ENCODE data around the gene EID1.
"Not testable (repeated sequence)": the region's sequence is repeated elsewhere in the genome, so short reads cannot be mapped to it uniquely, and the experiment has no call there.

EID1 gene

DNA sequence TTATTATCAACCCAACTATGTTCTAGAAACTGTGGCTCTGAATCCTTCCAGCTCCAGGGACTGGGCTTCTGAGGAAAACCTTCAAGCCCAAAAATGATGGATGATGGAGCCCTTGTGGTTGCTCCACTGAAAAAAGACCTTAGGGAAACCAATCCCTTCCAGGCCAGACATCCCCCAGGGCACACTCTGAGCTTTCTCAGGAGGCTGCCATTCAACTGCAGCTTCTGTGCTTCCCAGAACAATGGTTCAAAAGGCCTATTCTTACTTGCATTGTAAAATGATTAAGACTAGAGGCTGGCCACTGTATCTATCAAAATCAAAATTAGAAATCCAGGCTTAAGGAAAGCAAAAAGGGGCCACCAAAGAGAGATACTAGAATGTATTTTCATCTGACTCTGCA, 27.3 kb downstream of the EID1 start:
- no peaks in the 10 kb centered on the region for H3K4me1 Mint-ChIP-seq
- no peaks in the 10 kb centered on the region for H3K36me3 Mint-ChIP-seq
- H3K27me3 Mint-ChIP-seq, result peaks cover 6% of the 10 kb centered on the region
- CTCF ChIA-PET, result interaction anchor here (0.8 kb wide), 2 partner anchors 10 to 70 kb away, joined by 3 read pairs; no protein-coding TSS in a partner anchor
- no peak overlapping the region for H3K4me3 Mint-ChIP-seq
- no peak for DNase-seq
- H3K27ac Mint-ChIP-seq, result no peak overlapping the region
- no peaks in the 10 kb centered on the region for H3K9me3 Mint-ChIP-seq

DNA sequence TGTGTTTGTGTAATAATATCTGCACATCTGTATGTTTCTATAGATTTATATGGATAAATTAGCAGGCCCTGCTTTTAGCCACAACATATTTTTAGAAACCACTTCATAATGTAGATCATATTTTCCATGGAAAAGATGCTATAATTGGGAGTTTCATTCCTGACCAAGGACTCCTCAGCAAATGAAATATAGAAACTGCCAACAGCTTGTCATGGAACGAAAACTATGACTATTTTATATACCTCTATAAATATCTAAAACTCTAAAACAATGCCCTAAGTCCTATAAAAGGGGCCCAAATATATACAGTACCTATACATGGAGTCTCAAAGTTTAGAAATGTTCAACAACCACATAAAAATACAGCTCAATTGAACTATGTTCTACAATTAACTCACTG, 27.9 kb downstream of the EID1 start:
- Mint-ChIP-seq H3K9me3 (no peaks in the 10 kb centered on the region), H3K4me1 (no peaks in the 10 kb centered on the region), H3K4me3 (no peak overlapping the region), H3K36me3 (no peaks in the 10 kb centered on the region), H3K27ac (no peak overlapping the region), H3K27me3 (peaks cover 8% of the 10 kb centered on the region)
- DNase-seq, result no peak
- CTCF ChIA-PET, result interaction anchor here (0.6 to 0.9 kb wide), 3 partner anchors 18 to 235 kb away, joined by 3 read pairs; no protein-coding TSS in a partner anchor

DNA sequence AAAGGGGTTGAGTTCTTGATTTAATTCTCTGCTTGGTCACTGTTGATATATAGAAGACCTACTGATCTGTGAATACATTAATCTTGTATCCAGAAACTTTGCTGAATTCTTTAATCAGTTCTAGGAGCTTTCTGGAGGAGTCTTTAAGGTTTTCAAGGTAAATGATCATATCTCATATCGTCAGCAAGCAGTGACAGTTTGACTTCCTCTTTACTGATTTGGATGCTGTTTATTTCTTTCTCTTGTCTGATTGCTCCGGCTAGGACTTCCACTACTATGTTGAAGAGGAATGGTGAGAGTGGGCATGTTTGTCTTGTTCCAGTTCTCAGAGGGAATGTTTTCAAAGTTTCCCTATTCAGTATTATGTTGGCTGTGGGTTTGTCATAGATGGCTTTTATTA, 31.4 kb downstream of the EID1 start:
- CTCF ChIA-PET, H3K27ac Mint-ChIP-seq: not testable (repeated sequence)

GRCh38 chr15:48910554-48910953, 32.6 kb downstream of the EID1 start:
- H3K9me3 Mint-ChIP-seq, H3K4me1 Mint-ChIP-seq, H3K27ac Mint-ChIP-seq, H3K4me3 Mint-ChIP-seq, DNase-seq, CTCF ChIA-PET, H3K27me3 Mint-ChIP-seq, H3K36me3 Mint-ChIP-seq: not testable (repeated sequence)

More for the DNA sequence above, 31.4 kb downstream of the EID1 start:
- H3K9me3 Mint-ChIP-seq, H3K4me3 Mint-ChIP-seq, H3K36me3 Mint-ChIP-seq, DNase-seq, H3K27me3 Mint-ChIP-seq, H3K4me1 Mint-ChIP-seq: not testable (repeated sequence)

DNA sequence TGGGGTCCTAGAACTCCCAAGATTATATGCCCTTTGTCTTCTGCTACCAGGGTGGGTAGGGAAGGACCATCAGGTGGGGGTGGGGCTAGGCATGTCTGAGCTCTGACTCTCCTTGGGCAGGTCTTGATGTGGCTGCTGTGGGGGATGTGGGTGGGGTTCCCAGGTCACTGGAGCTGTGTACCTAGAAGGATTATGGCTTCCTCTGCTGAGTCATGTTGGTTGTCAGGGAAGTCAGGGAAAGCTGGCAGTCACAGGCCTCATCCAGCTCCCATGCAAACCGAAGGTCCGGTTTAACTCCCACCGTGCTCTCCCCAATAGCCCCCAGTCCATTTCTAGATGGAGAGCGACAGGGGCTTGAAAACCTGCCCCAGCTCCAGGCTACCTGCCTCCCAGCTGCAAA, 35.2 kb downstream of the EID1 start:
- CTCF ChIA-PET, result no interaction called here
- Mint-ChIP-seq H3K36me3 (no peaks in the 10 kb centered on the region), H3K4me1 (no peaks in the 10 kb centered on the region), H3K27me3 (peaks cover 18% of the 10 kb centered on the region), H3K4me3 (no peak overlapping the region), H3K9me3 (no peaks in the 10 kb centered on the region), H3K27ac (no peak overlapping the region)
- no peak for DNase-seq

DNA sequence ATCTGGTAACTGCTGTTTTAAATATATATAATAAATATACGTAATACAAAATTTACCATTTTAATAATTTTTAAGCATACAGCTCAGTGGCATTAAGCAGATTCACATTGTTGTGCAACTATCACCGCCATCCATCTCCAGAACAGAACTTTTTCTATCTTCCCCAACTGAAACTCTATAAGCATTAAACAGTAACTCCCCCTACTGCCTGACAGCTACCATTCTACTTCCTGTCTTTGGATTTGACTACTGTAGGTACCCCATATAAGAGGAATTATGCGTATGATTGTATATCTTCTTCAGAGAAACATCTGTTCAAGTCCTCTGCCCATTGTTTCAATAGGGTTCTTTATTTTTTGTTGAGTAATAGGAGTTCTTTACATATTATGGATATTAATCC, 36.8 kb downstream of the EID1 start:
- no peak for DNase-seq
- Mint-ChIP-seq H3K36me3 (no peaks in the 10 kb centered on the region), H3K27ac (no peak overlapping the region), H3K9me3 (no peaks in the 10 kb centered on the region), H3K27me3 (peaks cover 28% of the 10 kb centered on the region), H3K4me3 (no peak overlapping the region), H3K4me1 (no peaks in the 10 kb centered on the region)
- CTCF ChIA-PET, result interaction anchor here (1.6 kb wide), 1 partner anchor 42 kb away, joined by 3 read pairs; no protein-coding TSS in a partner anchor

DNA sequence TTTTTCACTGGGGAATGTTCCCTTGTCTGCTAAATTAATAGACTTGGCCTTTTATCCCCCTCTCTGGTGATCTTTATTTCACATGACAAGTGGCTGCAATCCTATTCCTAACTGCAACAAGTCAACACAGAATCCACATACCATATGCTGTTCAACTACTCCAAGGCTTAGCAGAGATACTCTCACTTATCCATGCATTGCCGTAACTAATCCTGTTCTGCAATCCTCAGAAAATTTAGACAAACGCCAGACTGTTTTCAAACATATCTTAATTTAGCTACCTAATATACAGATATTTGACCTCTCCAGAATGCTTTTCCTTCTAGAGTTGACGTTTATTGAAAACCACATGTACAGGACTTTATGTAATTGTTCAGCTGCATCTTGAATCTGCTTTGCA, 37.9 kb downstream of the EID1 start:
- Mint-ChIP-seq H3K27ac (no peak overlapping the region), H3K27me3 (peaks cover 24% of the 10 kb centered on the region), H3K9me3 (no peaks in the 10 kb centered on the region), H3K36me3 (no peaks in the 10 kb centered on the region), H3K4me1 (no peaks in the 10 kb centered on the region), H3K4me3 (no peak overlapping the region)
- no peak for DNase-seq
- CTCF ChIA-PET, result interaction anchor here (0.7 to 1.7 kb wide), 3 partner anchors 11 to 49 kb away, joined by 3 to 4 read pairs (median 3); partner anchors contain the start of gene SHC4

- Mint-ChIP-seq H3K4me1 (no peaks in the 10 kb centered on the region), H3K27ac (no peak overlapping the region)
- CTCF ChIA-PET, result interaction anchor here (1.7 kb wide), 1 partner anchor 48 kb away, joined by 4 read pairs; the partner anchor contains the start of gene SHC4
These were observed 38.8 kb downstream of the EID1 start for GRCh38 chr15:48916721-48917120.

DNA sequence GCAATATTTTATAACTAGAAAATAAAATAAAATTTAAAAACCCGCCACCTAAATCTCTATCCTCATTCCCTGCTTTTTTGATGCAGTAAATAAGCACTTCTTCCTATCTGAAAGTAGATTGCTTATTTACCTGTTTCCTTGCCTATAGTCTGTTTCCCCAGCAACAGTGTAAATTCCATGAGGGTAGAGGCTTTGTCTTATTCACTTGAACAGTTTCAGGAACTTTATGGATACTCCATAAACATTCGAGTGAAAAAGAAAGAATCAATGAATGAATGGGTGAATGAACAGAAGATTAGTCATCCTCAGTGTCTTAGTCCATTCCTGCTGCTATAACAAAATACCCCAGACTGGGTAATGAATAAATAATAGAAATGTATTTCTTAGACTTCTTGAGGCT, 44.1 kb downstream of the EID1 start:
- CTCF ChIA-PET, result no interaction called here
- Mint-ChIP-seq H3K4me3 (no peak overlapping the region), H3K27me3 (peaks cover 24% of the 10 kb centered on the region), H3K4me1 (no peaks in the 10 kb centered on the region), H3K36me3 (no peaks in the 10 kb centered on the region), H3K9me3 (no peaks in the 10 kb centered on the region), H3K27ac (no peak overlapping the region)
- no peak for DNase-seq

More at GRCh38 chr15:48916721-48917120, 38.8 kb downstream of the EID1 start:
- H3K9me3 Mint-ChIP-seq, result no peaks in the 10 kb centered on the region
- H3K36me3 Mint-ChIP-seq, result no peaks in the 10 kb centered on the region
- H3K27me3 Mint-ChIP-seq, result peaks cover 25% of the 10 kb centered on the region
- no peak overlapping the region for H3K4me3 Mint-ChIP-seq
- no peak for DNase-seq

GRCh38 chr15:48924528-48925393, 46.8 kb downstream of the EID1 start:
- no peak overlapping the region for H3K27ac Mint-ChIP-seq
- H3K4me1 Mint-ChIP-seq, result no peaks in the 10 kb centered on the region
- no peaks in the 10 kb centered on the region for H3K36me3 Mint-ChIP-seq
- H3K4me3 Mint-ChIP-seq, result no peak overlapping the region
- CTCF ChIA-PET, result interaction anchor here (1.0 to 1.1 kb wide), 2 partner anchors 15 to 19 kb away, joined by 3 read pairs; no protein-coding TSS in a partner anchor
- no peak for DNase-seq
- peaks cover 9% of the 10 kb centered on the region for H3K27me3 Mint-ChIP-seq
- H3K9me3 Mint-ChIP-seq, result no peaks in the 10 kb centered on the region

- Mint-ChIP-seq H3K27me3 (peaks cover 7% of the 10 kb centered on the region), H3K36me3 (no peaks in the 10 kb centered on the region), H3K4me3 (no peak overlapping the region), H3K9me3 (no peaks in the 10 kb centered on the region), H3K4me1 (no peaks in the 10 kb centered on the region), H3K27ac (no peak overlapping the region)
- CTCF ChIA-PET, result interaction anchor here (1.0 to 1.3 kb wide), 2 partner anchors 14 to 50 kb away, joined by 3 to 4 read pairs; no protein-coding TSS in a partner anchor
- no peak for DNase-seq
These were observed 47.8 kb downstream of the EID1 start for GRCh38 chr15:48925714-48926223.

- no peak for DNase-seq
- peaks cover 9% of the 10 kb centered on the region for H3K27me3 Mint-ChIP-seq
- CTCF ChIA-PET, result no interaction called here
- no peaks in the 10 kb centered on the region for H3K4me1 Mint-ChIP-seq
- H3K9me3 Mint-ChIP-seq, result no peaks in the 10 kb centered on the region
- H3K36me3 Mint-ChIP-seq, result no peaks in the 10 kb centered on the region
- no peak overlapping the region for H3K27ac Mint-ChIP-seq
- H3K4me3 Mint-ChIP-seq, result no peak overlapping the region
These were observed 51.1 kb downstream of the EID1 start for GRCh38 chr15:48928877-48929538.

DNA sequence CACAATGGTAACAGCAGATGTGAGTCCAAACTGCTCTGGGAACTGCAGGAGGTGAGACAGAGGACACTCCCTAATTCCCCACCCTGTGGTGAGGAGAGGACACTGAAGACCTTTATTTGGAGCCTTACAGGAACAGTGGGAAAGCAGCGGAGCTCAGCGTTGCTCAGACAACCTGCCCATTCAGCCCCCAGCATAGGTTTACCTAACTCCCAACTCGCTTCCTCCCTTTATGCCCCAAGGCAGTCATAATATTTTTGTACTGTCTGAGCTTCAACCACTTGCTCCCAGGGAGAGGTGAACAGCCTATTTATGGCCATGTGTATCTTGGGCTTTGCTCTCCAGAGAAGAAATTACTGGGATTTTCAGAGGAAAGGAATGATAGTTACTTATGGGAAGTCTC, 51.7 kb downstream of the EID1 start:
- Mint-ChIP-seq H3K9me3 (no peaks in the 10 kb centered on the region), H3K27me3 (peaks cover 7% of the 10 kb centered on the region), H3K4me3 (no peak overlapping the region), H3K36me3 (no peaks in the 10 kb centered on the region), H3K27ac (no peak overlapping the region), H3K4me1 (no peaks in the 10 kb centered on the region)
- CTCF ChIA-PET, result no interaction called here
- DNase-seq, result no peak
